GM18873 (cell line): Measurements from ENCODE around the gene AP2M1.

Source experiments
- ATAC-seq: cut with Tn5 transposase; IDR thresholded peaks from one replicate; pipeline ENCODE4 v1.9.1; 2021; ENCODE audit warnings: mild to moderate bottlenecking, moderate library complexity, moderate number of reproducible peaks; ENCODE audit not compliant: unreplicated experiment, low FRiP score

The AP2M1 gene

DNA sequence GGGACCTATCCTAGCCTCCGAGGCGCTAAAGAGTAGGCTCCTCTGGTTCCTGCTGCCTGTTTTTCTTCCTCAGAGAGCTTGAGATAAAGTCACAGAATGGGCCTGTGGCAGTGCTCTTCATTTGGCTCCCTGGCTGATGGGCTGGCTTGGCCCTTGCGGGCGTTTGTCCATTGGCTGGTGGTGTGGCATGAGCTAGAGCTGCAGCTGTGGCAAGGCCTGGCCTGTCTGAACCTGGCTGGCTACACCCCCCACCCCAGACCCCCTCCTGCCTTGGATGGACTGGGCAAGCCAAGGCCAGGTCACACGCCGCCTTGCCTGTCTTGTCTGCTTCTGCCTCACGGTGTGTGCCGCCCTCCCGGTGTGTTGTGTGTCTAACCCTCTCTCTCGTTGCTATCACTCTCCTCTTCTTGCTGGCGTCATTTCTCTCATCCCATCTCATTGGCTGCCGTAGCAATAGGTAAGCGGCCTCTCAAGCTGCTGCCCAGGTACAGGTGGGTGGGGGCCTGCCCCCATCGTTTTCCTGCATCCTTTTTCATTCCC, 3.2 kb downstream of the AP2M1 start:
- no peak for ATAC-seq

DNA sequence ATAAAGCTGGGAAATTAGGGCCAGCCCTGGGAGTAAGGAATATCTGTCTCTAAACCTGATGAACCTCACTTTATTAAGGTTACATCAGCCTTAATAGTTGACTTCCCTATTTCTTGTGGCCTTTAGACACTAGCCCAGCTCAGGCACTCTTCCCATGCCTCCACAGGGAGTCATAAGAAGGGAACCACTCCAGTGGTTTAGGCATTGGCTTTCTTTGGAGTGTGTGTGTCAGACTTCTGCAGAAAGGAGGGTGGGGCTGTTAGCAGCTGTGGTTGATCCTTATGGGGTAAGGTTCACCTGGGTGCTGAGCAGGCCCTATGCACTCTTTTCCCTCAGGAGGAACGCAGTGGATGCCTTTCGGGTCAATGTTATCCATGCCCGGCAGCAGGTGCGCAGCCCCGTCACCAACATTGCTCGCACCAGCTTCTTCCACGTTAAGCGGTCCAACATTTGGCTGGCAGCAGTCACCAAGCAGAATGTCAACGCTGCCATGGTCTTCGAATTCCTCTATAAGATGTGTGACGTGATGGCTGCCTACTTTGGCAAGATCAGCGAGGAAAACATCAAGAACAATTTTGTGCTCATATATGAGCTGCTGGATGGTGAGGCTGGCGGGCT, 4.0 kb downstream of the AP2M1 start:
- ATAC-seq = no peak

DNA sequence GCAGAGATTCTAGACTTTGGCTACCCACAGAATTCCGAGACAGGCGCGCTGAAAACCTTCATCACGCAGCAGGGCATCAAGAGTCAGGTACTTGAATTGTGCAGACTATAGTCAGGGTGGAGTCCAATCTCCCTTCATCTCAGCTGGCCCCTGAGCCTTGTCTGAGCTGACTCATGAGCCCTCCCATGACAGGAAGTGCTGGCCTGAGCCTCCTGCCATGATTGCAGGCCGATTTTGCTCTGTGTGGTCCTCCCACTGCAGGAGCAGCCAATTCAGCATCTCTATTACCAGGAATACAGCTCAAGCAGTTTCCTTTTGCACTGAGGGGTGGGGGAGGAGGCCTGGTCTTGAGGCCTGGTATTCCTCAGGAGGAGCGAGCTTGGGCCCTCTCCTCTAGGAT, 5.5 kb downstream of the AP2M1 start:
- no peak for ATAC-seq

DNA sequence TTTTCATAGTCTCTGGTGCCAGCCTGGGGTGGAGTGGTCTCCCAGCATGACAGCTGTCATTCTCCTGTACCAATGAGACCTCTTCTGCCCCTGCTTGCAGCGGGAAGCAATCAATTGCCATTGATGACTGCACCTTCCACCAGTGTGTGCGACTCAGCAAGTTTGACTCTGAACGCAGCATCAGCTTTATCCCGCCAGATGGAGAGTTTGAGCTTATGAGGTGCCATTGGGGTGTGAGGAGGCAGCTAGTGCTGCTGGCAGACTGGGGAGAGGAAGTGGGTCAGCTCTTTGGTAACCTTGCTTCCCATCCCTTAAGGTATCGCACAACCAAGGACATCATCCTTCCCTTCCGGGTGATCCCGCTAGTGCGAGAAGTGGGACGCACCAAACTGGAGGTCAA, 6.9 kb downstream of the AP2M1 start:
- no peak for ATAC-seq

DNA sequence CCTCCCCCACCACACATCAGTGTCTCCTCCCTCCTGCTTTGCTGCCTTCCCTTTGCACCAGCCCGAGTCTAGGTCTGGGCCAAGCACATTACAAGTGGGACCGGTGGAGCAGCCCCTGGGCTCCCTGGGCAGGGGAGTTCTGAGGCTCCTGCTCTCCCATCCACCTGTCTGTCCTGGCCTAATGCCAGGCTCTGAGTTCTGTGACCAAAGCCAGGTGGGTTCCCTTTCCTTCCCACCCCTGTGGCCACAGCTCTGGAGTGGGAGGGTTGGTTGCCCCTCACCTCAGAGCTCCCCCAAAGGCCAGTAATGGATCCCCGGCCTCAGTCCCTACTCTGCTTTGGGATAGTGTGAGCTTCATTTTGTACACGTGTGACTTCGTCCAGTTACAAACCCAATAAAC, 9.0 kb downstream of the AP2M1 start:
- ATAC-seq = no peak

DNA sequence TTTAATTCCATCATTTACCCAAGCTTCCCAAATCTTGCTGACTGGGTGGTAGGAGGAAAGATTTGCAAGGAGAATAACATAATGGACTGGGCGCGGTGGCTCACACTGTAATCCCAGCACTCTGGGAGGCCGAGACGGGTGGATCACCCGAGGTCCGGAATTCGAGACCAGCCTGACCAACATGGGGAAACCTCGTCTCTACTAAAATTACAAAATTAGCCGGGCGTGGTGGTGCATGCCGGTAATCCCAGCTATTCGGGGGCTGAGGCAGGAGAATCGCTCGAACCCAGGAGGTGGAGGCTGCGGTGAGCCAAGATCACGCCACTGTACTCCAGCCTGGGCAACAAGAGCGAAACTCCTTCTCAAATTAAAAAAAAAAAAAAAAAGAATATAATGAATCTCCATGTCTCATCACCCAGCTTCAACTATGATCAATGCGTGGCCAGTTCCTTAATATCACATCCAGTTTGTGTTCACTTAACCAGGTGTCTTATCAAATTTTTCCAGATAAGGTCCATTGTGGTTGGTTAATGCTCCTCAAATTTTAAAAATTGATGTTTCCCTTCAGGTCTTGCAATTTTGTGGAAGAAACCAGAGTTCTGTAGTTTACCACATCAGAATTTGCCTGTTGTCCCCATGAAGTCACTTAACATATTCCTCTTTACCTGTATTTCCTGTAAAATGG, 10.0 kb downstream of the AP2M1 start:
- ATAC-seq = no peak

DNA sequence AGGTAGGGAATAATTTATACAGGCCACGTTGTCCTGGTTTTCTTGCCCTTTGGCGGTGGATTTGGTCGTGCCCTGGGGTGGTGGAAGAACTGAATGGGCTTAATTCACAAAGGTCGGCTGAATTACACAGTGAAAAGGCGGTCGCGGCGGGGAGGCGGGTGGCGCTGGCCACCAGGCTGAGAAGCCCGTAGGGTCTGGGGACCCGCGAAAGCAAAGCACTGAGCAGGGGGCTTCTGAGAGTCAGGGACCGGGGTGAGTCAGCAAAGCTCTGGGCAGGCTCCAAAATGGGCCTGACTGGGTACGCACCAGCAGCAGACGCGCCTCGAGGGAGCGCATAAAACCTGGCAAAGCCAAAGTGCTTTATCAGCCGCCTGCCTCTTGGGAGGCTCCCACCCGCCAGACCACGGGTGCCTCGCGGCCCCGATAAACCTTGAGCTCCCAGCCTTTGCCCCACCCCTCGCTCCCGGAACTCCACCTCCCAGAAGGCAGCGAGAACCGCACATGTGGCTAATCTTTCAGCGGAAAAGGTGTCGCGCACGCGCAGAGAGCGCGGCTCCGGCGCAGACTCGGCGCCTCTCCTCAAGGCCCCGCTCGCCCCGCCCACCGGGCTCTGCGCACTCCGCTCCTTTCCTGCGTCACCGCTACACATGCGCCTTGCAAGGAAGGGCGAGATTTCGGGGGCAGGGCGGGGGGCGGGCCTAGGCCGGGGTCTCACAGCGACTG, 11.0 kb downstream of the AP2M1 start:
- peak; percentile 86 for ATAC-seq

DNA sequence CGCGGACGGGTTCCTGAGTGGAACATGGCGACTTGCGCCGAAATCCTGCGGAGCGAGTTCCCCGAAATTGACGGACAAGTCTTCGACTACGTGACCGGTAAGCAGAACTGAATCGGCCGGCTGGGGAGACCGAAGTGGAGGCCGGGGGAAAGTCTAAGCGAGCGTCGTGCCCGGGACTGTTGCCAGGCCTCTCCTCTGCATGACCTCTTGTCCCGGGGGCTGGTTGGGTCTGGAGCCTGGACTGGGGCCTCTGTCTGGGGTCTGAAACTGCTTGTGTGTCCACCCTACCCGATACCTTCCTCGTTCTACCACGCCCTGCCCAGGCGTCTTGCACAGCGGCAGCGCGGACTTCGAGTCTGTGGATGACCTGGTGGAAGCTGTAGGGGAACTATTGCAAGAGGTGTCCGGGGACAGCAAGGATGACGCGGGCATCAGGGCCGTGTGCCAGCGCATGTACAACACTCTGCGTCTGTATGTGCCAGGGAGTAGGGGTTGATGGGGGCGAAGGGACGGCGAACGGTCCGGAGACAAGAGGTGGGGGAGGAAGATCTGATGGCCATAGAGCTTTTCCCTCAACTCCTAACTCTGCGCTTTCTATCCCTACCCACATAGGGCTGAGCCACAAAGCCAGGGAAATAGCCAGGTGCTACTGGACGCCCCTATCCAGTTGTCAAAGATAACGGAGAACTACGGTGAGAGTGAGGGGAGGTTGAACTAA, 11.7 kb downstream of the AP2M1 start, which contains the start of gene ABCF3:
Gene ABCF3 (plus strand): TSS at position 16 of the 718 bp plus-strand sequence. CDS start 9 bp downstream, at position 25.
- peak; percentile 18 for ATAC-seq

DNA sequence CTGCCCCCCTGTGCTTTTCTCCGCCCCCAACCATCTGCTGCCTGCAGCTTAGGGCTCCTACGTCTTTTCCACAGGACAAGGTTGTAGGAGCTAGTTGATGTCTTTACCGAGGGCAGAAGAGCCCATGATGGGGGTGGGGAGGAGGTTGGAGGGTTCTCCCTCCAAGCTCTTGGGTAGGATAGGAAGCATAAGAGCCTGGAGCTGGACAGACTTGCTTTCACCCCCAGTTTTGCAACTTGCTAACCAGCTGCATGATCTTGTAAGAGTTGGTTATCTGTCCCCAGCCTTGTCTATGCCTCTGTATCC, 12.2 kb downstream of the AP2M1 start:
- no peak for ATAC-seq

DNA sequence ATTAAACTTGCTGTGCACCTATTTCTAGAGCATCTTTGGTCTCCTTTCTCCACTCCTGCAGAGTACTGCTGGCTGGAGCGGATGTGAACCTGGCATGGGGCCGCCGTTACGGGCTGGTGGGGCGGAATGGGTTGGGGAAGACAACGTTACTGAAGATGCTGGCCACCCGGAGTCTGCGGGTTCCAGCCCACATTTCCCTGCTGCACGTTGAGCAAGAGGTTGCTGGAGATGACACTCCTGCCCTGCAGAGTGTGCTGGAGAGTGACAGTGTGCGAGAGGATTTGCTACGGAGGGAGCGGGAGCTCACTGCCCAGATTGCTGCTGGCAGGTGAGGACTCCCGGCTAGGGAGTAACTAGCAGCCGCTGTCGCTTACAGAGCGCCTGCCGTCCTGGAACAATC, 13.4 kb downstream of the AP2M1 start:
- no peak for ATAC-seq

DNA sequence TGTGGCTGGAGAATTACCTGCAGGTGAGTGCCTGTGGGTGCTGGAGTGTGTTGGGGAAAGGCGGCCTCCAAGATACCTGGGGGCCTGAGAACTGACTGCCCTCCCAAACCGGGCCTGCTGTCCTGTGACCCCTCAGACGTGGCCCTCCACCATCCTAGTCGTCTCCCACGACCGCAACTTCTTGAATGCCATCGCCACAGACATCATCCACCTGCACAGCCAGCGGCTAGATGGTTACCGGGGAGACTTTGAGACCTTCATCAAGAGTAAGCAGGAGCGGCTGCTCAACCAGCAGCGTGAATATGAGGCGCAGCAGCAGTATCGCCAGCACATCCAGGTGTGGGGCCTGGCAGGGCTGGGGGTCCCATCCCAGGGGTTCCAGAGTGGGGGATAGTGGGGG, 14.8 kb downstream of the AP2M1 start:
- ATAC-seq = no peak

DNA sequence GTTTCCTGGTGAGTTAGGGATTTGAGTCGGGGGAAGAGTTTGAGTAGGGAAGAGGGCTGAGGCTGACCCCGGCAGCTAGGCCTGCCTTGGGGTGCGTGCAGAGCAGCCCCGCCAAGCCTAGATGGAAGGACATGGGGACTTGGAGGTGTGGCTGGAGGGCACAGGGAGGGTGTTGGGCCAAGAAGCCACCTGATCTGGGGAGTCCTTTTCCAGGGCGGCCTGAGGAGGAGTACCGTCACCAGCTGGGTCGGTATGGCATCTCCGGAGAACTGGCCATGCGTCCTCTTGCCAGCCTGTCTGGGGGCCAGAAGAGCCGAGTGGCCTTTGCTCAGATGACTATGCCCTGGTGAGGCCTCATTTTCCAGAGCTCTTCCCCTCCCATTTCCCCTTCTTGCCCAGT, 18.2 kb downstream of the AP2M1 start:
- no peak for ATAC-seq

DNA sequence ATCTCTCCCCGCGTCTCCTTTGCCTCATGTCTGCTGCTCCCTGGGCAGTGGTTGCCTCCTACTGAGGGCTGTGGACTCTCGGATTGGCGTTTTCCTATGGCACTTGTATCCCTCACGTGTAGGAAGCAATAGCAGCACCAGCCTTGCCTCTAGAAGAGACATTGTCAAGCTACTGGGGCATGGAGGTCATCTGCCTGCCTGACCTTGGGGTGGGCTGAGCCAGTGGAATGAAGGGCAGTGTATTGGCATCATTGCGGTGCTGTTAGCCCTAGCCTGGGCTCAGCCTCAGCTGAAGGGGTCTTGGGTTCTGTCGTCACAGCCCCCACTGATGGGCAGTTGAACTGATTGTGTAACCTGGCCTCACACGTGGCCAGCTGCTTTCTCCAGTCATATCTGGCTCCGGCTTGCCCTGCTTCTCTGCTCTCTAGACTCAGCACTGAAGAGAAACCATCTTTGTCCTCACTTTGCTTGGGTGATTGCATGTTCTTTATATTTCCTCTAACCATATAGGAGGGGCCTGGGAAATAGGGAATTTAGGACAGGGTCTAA, 19.4 kb downstream of the AP2M1 start:
- no peak for ATAC-seq

DNA sequence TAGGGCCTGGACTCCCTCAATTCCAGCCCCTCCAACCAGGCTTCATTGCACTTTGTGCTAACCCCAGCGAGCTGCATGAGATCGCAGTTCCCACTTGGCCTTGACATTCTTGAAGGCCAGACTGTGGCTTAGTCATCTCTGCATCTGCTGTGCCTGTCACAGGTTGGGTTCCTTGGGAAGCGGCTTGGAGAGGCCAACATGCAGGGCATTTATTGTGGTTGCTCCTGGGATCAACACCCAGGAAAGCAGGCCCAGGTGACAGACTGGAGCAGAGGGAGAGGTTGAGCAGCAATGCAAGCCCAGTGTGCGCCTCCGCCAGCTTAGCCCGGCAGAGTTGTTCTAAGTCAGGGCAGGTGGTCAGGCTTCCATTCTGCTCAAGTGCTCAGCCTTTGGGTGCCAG, 21.9 kb downstream of the AP2M1 start:
- ATAC-seq = no peak

DNA sequence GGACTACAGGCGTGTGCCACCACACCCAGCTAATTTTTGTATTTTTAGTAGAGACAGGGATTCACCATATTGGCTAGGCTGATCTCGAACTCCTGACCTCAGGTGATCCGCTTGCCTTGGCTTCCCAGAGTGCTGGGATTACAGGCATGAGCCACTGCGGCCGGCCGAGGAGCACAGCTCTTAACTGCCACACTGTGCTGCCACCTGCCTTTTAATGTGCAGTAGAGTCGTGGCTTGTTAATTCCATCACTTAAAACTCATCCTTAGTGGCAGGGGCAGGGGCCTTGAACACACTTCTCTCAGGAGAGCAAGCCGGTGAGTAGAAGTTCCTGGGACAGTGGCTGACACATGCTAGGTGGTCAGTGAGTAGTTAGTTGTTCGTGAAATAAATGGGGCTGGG, 23.9 kb downstream of the AP2M1 start:
- no peak for ATAC-seq

DNA sequence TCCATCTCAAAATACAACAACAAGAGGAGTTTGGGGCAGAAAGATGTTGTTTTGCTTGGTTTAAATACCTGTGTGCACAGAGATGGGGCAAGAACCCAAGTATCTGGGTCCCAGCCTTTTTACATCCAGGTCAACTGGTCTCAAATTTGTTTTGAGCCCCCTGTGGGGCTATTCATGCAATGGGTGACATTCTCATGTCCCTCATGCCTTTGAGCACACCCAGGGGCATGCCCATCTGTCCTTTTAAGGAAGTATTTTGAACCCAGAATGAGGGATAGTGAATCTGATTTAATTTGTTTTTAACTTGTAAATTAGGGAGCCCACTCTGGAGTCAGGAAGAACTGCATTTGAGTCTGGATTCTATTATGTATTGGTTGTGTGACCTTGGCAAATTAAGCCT, 26.2 kb downstream of the AP2M1 start:
- no peak for ATAC-seq

DNA sequence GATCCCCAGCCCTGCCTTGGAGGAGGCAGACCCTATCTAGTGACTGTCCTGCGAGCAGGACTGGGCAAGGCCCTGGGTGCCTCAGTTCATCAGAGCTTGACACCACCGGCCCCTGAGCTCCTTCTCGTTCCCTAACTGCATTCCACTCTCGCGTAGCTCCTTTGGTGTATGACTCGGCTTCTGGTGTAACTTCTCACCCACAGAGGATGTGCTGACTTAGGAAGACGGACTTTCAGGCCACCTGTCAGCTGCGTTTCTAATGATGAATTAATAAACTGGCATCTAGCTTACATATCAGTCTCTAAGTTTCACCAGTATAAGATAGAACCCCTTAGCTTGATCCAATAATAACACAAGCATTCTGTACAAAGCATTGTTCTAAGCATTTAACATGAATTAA, 28.9 kb downstream of the AP2M1 start:
- ATAC-seq = no peak

DNA sequence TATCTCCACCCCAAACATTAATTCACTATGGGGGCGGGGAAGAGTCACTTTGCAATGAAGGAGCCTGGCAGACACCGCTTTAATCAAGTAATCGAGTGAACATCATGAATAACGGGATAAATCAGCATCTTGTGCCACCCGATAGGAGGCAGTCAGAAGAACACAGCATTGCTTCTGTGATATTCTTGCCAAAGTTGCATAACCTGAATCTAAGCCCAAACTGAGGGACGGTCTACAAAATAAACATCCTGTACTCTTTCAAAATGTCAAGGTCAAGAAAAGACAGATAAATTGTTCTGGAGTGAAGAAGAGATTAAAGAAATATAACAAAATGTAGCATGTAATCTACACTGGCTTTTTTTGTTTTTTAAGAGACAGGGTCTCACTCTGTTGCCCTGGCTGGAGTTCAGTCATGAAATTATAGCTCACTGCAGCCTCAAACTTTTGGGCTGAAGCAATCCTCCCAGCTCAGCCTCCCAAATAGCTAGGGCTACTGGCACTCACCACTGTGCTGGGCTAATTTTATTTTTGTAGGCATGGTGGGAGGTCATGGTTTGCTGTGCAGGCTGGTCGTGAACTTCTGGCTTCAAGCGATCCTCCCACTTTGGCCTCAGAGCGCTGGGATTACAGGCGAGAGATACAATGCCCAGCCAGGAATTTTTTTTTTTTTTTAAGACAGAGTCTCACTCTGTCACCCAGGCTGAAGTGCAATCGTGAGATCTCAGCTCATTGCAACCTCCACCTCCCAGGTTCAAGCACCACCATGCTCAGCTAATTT, 34.7 kb downstream of the AP2M1 start:
- no peak for ATAC-seq

DNA sequence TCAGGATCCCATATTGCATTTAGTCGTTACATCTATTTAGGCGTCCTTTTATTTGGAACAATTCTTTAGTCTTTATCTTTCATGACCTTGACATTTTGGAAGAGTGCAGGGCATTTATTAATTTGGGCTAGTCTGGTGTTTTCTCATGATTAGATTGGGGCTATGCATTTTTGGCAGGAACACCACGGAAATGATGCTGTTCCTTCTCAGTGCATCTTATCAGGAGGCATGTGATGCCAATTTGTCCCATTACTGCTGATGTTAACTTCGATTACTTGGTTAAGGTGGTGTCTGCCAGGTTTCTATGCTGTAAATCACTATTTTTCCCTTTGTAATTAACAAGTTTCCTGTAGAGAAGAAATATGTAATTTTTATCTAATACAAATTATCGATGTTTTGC, 36.6 kb downstream of the AP2M1 start:
- ATAC-seq = no peak

DNA sequence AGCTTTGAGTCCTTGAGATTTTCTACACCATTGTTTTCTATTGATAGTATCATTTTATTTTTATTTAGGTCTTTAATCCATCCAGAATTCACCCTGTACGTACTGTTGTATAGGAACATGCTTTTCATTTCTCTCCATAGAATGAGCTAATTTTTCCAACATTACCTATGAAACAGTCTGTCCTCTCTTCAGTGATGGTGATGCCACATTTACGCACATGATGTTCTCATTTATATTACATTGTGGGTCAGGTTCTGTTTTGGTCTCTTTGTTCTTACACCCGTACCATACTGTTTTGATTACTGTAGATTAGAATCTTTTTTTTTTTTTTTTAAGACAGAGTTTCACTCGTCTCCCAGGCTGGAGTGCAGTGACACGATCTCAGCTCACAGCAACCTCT, 37.1 kb downstream of the AP2M1 start:
- no peak for ATAC-seq
